PFSK-1 (cell line): ENCODE data around the gene ERFL.

Experiments used
- POLR2AphosphoS5 ChIP-seq: IDR thresholded peaks from 2 replicates; pipeline ENCODE4 v1.6.1; 2012; ENCODE audit warnings: low read depth, mild to moderate bottlenecking, control low read depth, low read length, moderate library complexity
- SIN3A ChIP-seq: IDR thresholded peaks from 2 replicates; pipeline ENCODE4 v1.6.1; 2012; ENCODE audit warnings: mild to moderate bottlenecking, low read length, moderate library complexity, borderline replicate concordance; ENCODE audit not compliant: insufficient read depth
- TAF1 ChIP-seq: IDR thresholded peaks from 2 replicates; pipeline ENCODE4 v1.6.1; 2012; ENCODE audit warnings: low read length, control low read depth, borderline replicate concordance; ENCODE audit not compliant: insufficient read depth
- TF ChIP-seq, protein P1 (sequence below), 2 experiments: IDR thresholded peaks; 2 replicates each; pipeline versions ENCODE4 v1.6.1 to v1.8.0; 2011 to 2012; ENCODE audit warnings: low read depth in 2 of 2, low read length in 2 of 2, control low read depth in 1 of 2, inconsistent platforms in 1 of 2, mild to moderate bottlenecking in 1 of 2, moderate library complexity in 1 of 2; ENCODE audit not compliant: insufficient read depth in 1 of 2

GRCh38 chr19:41893899-41894298 is 34.4 kb downstream of the ERFL start:
- TF ChIP-seq TAF1 (no peak), POLR2AphosphoS5 (no peak), SIN3A (no peak)
- TF ChIP-seq, protein P1, sequence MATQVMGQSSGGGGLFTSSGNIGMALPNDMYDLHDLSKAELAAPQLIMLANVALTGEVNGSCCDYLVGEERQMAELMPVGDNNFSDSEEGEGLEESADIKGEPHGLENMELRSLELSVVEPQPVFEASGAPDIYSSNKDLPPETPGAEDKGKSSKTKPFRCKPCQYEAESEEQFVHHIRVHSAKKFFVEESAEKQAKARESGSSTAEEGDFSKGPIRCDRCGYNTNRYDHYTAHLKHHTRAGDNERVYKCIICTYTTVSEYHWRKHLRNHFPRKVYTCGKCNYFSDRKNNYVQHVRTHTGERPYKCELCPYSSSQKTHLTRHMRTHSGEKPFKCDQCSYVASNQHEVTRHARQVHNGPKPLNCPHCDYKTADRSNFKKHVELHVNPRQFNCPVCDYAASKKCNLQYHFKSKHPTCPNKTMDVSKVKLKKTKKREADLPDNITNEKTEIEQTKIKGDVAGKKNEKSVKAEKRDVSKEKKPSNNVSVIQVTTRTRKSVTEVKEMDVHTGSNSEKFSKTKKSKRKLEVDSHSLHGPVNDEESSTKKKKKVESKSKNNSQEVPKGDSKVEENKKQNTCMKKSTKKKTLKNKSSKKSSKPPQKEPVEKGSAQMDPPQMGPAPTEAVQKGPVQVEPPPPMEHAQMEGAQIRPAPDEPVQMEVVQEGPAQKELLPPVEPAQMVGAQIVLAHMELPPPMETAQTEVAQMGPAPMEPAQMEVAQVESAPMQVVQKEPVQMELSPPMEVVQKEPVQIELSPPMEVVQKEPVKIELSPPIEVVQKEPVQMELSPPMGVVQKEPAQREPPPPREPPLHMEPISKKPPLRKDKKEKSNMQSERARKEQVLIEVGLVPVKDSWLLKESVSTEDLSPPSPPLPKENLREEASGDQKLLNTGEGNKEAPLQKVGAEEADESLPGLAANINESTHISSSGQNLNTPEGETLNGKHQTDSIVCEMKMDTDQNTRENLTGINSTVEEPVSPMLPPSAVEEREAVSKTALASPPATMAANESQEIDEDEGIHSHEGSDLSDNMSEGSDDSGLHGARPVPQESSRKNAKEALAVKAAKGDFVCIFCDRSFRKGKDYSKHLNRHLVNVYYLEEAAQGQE (IDR thresholded peaks at IDR 0.05; ENCODE audit: insufficient read depth in 1 of 2, low read depth in 2 of 2, low read length in 2 of 2) = no peak
